Caco-2 (cell line): Measurements from ENCODE around the gene ATXN1. TPM values are rescaled to one million over a fixed set of nuclear protein-coding genes. Genes with fewer than 3 reads are reported as not detected.

Experiments used
- BruUV-seq: library from RNA; stranded (reverse); fragments of 400-500 nt; replicated peaks from 2 replicates; lab custom pipeline; 2021; lab: Mats Ljungman, UMichigan
- CTCF ChIA-PET: fragments of 300-600 bp; sonication (Branson Sonifier 250); formaldehyde crosslinking; loops from one replicate; lab custom pipeline; 2022; ENCODE audit warnings: antibody characterized with exemption; lab: Charles Lee
- POLR2A ChIA-PET: fragments of 300-600 bp; sonication (Branson Sonifier 250); formaldehyde crosslinking; loops from one replicate; lab custom pipeline; 2022; ENCODE audit warnings: antibody characterized with exemption; lab: Charles Lee
- DNase-seq, 2 experiments: peaks; one replicate each; pipeline versions ENCODE4 v3.0.0 to v3.0.0-alpha.2; 2020 to 2022
- H3K27me3 ChIP-seq: replicated peaks from 2 replicates; pipeline ENCODE4 v1.6.0; 2011; ENCODE audit warnings: low read length; ENCODE audit not compliant: control insufficient read depth, insufficient read depth
- H3K36me3 ChIP-seq: 2 replicates; pipeline ENCODE4 v1.5.1; 2011; ENCODE audit warnings: low read length; ENCODE audit not compliant: control insufficient read depth, insufficient read depth
- H3K4me1 ChIP-seq: fragments of 250-450 bp; sonication (Bioruptor Pico); 2 replicates; pipeline ENCODE4 v1.5.1; 2020; ENCODE audit warnings: mild to moderate bottlenecking
- H3K4me3 ChIP-seq: 2 replicates; pipeline ENCODE4 v1.5.1; 2011; ENCODE audit warnings: low read depth, mild to moderate bottlenecking, control low read depth, low read length
- H3K9me3 ChIP-seq: fragments of 250-450 bp; sonication (Bioruptor Pico); 2 replicates; pipeline ENCODE4 v1.5.1; 2020; ENCODE audit warnings: mild to moderate bottlenecking, moderate library complexity
- H3K27ac Mint-ChIP-seq: one replicate; pipeline ENCODE4 v1.8.0; 2022; ENCODE audit warnings: mixed read lengths; ENCODE audit not compliant: unreplicated experiment
- H3K27me3 Mint-ChIP-seq: one replicate; pipeline ENCODE4 v1.8.0; 2022; ENCODE audit warnings: mixed read lengths; ENCODE audit not compliant: insufficient read depth, unreplicated experiment
- H3K36me3 Mint-ChIP-seq: one replicate; pipeline ENCODE4 v1.8.0; 2022; ENCODE audit warnings: mild to moderate bottlenecking, mixed read lengths; ENCODE audit not compliant: insufficient read depth, unreplicated experiment
- H3K4me1 Mint-ChIP-seq: one replicate; pipeline ENCODE4 v1.8.0; 2022; ENCODE audit warnings: low read depth, mixed read lengths; ENCODE audit not compliant: unreplicated experiment
- H3K4me3 Mint-ChIP-seq: one replicate; pipeline ENCODE4 v1.8.0; 2022; ENCODE audit warnings: mild to moderate bottlenecking, moderate library complexity, mixed read lengths; ENCODE audit not compliant: unreplicated experiment
- H3K9me3 Mint-ChIP-seq: one replicate; pipeline ENCODE4 v1.8.0; 2022; ENCODE audit warnings: mixed read lengths; ENCODE audit not compliant: unreplicated experiment
- CTCF ChIP-seq, 2 experiments: fragments of 200-600 bp in 1 of 2; IDR thresholded peaks; 1 replicate in 1 of 2; 2 replicates in 1 of 2; pipeline versions ENCODE4 v1.5.1 to v1.8.0; 2011 to 2022; ENCODE audit warnings: antibody characterized with exemption in 1 of 2, control low read depth in 1 of 2, inconsistent platforms in 1 of 2, low read depth in 1 of 2, low read length in 1 of 2, mild to moderate bottlenecking in 1 of 2, moderate library complexity in 1 of 2; ENCODE audit not compliant: insufficient read depth in 1 of 2, severe bottlenecking in 1 of 2, unreplicated experiment in 1 of 2
- intact Hi-C: fragments of 100-400 bp; cut with micrococcal nuclease; formaldehyde crosslinking; loops from one replicate; pipeline ENCODE4 v1.10.0; 2022; ENCODE audit not compliant: unreplicated experiment
- total RNA-seq: library from RNA; stranded (reverse); gene quantifications from 2 replicates; pipeline ENCODE4 v1.2.3, GENCODE V29; 2022

Gene ATXN1
- total RNA-seq, 1 experiment from 2014 or later = 14.2 TPM

GRCh38 chr6:16753341-16753740 lies 7.9 kb downstream of the ATXN1 start:
- no TSS peak for BruUV-seq
- peaks cover 54% of the 10 kb centered on the region for H3K4me1 ChIP-seq
- intact Hi-C loops = no loop called here

GRCh38 chr6:16752206-16752866 lies 8.9 kb downstream of the ATXN1 start:
- ChIA-PET CTCF (interaction anchor here (1.1 kb wide), 1 partner anchor 9 kb away, joined by 3 read pairs; the partner anchor contains the start of gene ATXN1), POLR2A (interaction anchor here (0.6 kb wide), 1 partner anchor 109 kb away, joined by 5 read pairs; no protein-coding TSS in a partner anchor)
- Histone ChIP-seq H3K4me3 (no peak overlapping the region), H3K36me3 (peaks cover 1% of the 10 kb centered on the region; the same call in 1 of the 2 replicates), H3K9me3 (no peaks in the 10 kb centered on the region), H3K4me1 (peaks cover 54% of the 10 kb centered on the region), H3K27me3 (no peaks in the 10 kb centered on the region)
- Mint-ChIP-seq H3K27me3 (no peaks in the 10 kb centered on the region), H3K4me1 (peaks cover 51% of the 10 kb centered on the region), H3K9me3 (no peaks in the 10 kb centered on the region), H3K4me3 (peak overlapping the region; percentile 35), H3K36me3 (peaks cover 11% of the 10 kb centered on the region), H3K27ac (peak overlapping the region; percentile 63)
- TF ChIP-seq CTCF (IDR thresholded peaks at IDR 0.05; ENCODE audit: insufficient read depth in 1 of 2, low read depth in 1 of 2, low read length in 1 of 2, severe bottlenecking in 1 of 2, unreplicated experiment in 1 of 2) = no peak
- no peak for DNase-seq
- BruUV-seq = no TSS peak
- intact Hi-C loops = no loop called here

More at GRCh38 chr6:16753341-16753740, 7.9 kb downstream of the ATXN1 start:
- TF ChIP-seq CTCF (IDR thresholded peaks at IDR 0.05; ENCODE audit: insufficient read depth in 1 of 2, low read depth in 1 of 2, low read length in 1 of 2, severe bottlenecking in 1 of 2, unreplicated experiment in 1 of 2) = no peak
- no peaks in the 10 kb centered on the region for H3K9me3 ChIP-seq
- ChIA-PET POLR2A (no interaction called here), CTCF (no interaction called here)
- Mint-ChIP-seq H3K4me3 (no peak overlapping the region), H3K4me1 (peaks cover 57% of the 10 kb centered on the region), H3K36me3 (peaks cover 11% of the 10 kb centered on the region), H3K27me3 (no peaks in the 10 kb centered on the region), H3K9me3 (no peaks in the 10 kb centered on the region), H3K27ac (no peak overlapping the region)
- H3K36me3 ChIP-seq = peaks cover 1% of the 10 kb centered on the region; the same call in 1 of the 2 replicates
- H3K4me3 ChIP-seq = no peak overlapping the region
- DNase-seq = no peak
- no peaks in the 10 kb centered on the region for H3K27me3 ChIP-seq

GRCh38 chr6:16751251-16751946 lies 9.9 kb downstream of the ATXN1 start:
- CTCF ChIA-PET = interaction anchor here (1.1 kb wide), 1 partner anchor 10 kb away, joined by 3 read pairs; the partner anchor contains the start of gene ATXN1
- no peaks in the 10 kb centered on the region for H3K27me3 Mint-ChIP-seq
- no peaks in the 10 kb centered on the region for H3K27me3 ChIP-seq
- TF ChIP-seq CTCF (IDR thresholded peaks at IDR 0.05; ENCODE audit: insufficient read depth in 1 of 2, low read depth in 1 of 2, low read length in 1 of 2, severe bottlenecking in 1 of 2, unreplicated experiment in 1 of 2) = no peak
- peak overlapping the region; percentile 69 for H3K27ac Mint-ChIP-seq
- intact Hi-C loops = no loop called here
- H3K4me3 Mint-ChIP-seq = no peak overlapping the region
- peaks cover 56% of the 10 kb centered on the region for H3K4me1 Mint-ChIP-seq
- H3K36me3 ChIP-seq = peaks cover 1% of the 10 kb centered on the region; the same call in 1 of the 2 replicates
- H3K4me1 ChIP-seq = peaks cover 52% of the 10 kb centered on the region
- BruUV-seq = no TSS peak
- H3K4me3 ChIP-seq = no peak overlapping the region
- peaks cover 11% of the 10 kb centered on the region for H3K36me3 Mint-ChIP-seq
- DNase-seq = no peak
- no peaks in the 10 kb centered on the region for H3K9me3 Mint-ChIP-seq
- POLR2A ChIA-PET = no interaction called here
- no peaks in the 10 kb centered on the region for H3K9me3 ChIP-seq
